Left cardiac atrium (tissue), 4 donors: ENCODE measurements around the gene HIVEP1. TPM values are rescaled to one million over a fixed set of nuclear protein-coding genes. Genes with fewer than 3 reads are reported as not detected.

Experiments
- ATAC-seq, 2 donors: fragments of 200-7000 bp; cut with Tn5 transposase; one replicate each; pipeline ENCODE4 v1.9.1; 2020; ENCODE audit warnings: mild to moderate bottlenecking in 2 of 2, moderate library complexity in 2 of 2
- DNase-seq: peaks from one replicate; pipeline ENCODE4 v3.0.0-alpha.2; 2020
- intact Hi-C, 2 donors: fragments of 100-400 bp; cut with DNase I; formaldehyde crosslinking; loops; one replicate each; pipeline versions ENCODE4 v1.14.1 to v1.15.1; 2022 to 2023
- total RNA-seq, 2 donors: library from RNA; stranded (reverse); fragmentation: NEBNext Ultra II Directional; extraction: Animal tissue kit (Norgen Biotek cat#: 25700); gene quantifications; one replicate each; pipeline ENCODE4 v1.2.1, GENCODE V29; 2021
- donor health status: DM: no; HTN: yes; CAD: no.
- donor health status: DM: no; HTN: yes; CAD: no; lungs with severe emphysema.
- donor health status: DM: yes; HTN: yes; CAD: no.
- donor health status: Dilated cardiomyopathy.

The HIVEP1 gene
- total RNA-seq, 2 donors from 2014 or later: 14.3 to 18.0 TPM

DNA sequence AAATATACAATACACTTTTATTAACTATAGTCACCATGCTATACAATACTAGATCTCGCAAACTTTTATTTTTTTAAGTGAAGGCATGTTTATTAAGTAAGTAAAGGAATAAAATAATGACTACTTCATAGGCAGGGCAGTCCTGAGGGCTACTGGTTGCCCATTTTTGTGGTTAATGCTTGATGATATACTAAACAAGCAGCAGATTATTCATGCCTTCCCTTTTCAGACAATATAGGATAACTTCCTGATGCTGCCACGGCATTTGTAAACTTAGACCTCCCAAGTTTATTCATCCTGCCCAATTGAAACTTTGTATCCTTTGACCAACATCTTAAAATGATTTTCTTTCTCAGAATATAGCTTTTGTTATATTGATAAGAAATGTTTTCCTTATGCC is 24.7 kb upstream of the HIVEP1 start:
- intact Hi-C loops: no loop called here
- no peak for ATAC-seq
- DNase-seq: no peak

DNA sequence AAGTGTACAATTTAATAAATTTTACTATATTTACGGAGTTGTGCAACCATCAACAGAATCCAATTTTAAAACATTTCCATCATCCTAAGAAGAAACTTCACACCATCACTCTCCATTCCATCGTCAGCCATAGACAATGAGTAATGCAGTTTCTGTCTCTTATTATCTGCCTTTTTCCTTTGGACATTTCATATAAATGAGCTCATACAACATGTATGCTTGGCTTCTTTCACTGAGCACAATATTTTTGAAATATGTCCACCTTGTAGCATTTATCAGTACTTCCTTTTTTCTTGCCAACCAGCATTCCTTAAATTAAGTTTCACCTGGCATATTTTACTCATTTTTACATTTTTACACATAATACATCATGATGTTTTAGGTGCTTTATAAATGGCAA is 22.7 kb upstream of the HIVEP1 start:
- intact Hi-C loops: no loop called here
- peak in 1 of 2 donors; percentile 94 for ATAC-seq
- no peak for DNase-seq

DNA sequence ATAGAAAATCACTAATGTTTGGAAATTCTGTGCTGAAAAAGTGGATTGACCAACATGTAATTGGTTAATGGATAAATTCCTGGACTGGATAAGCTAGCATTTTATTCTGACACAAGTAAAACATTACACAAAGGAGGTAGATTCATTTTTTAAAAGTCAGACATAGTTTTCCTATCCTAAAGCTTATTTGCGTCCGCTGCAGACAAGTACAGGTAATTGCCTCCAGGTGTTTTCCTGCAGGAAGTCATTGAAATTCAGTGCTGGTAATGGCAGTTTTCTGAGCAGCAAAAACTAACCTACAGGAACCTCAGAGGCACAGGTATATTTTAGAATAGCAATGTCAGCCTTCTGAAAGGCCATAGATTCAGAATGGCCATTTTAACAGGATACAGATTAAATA is 20.0 kb upstream of the HIVEP1 start:
- ATAC-seq: no peak
- DNase-seq: no peak
- intact Hi-C loops: no loop called here

DNA sequence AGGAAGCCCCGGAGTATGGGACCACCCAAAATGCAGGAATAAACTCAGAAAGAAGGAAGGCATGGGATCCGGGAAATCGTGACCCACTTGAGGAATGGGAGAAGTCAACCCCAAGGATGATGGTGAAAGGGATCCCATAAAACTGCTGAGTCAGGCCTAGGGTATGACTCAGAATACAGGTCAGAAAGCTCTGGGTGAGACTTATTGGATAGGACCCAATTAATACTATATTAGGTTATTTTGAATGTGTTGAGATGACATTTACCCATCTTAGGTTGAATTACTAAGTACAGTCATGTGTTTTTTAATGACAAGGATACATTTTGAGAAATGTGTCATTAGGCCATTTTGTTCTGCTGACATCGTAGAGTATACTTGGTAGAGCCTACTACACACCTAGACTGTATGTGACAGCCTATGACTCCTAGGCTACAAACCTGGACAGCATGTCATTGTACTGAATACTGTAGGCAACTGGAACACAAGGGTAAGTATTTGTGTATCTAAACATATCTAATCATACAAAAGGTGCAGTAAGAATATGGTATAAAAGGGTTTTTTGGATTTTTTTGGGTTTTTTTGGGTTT is 17.1 kb upstream of the HIVEP1 start:
- ATAC-seq (no peak), DNase-seq (no peak)
- intact Hi-C loops: no loop called here

DNA sequence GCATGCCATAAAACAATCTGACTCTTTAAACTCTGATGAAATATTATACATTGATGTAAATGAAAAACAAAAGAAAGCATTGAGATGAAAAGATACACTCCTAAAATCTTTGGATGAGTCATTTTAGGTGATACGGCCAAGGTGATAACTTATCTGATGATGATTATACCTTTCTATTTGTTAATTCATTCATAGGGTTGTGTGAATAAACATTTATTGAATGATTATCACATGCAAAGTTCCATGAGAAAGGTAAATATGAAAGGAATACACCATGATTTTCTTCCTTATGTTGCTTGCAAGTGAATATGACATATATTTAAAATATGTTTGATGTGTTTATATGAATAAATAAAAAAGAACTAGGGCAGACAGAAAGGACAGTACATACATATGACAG is 15.4 kb upstream of the HIVEP1 start:
- no peak for DNase-seq
- intact Hi-C loops: no loop called here
- ATAC-seq: no peak

DNA sequence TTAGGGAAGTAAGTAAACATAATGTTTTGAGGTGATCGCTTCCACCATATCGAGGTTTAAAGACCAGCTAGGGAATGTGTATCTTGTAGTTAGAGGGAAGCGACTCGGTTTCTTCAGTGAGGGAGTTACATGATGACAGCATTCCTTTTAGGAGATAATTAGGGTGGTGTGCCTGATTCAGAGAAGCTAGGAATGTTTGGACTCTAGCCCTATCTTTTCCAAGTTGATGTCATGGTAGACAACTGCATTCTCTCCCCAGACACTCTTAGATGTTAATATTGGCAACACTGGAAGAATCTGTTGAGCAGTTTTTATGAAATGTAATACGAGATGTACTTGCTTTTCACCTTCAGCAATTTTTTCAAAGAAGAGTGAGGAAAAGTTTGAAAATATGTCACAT is 12.9 kb upstream of the HIVEP1 start:
- DNase-seq: no peak
- intact Hi-C loops: no loop called here
- ATAC-seq: peak; percentile 92 to 93

DNA sequence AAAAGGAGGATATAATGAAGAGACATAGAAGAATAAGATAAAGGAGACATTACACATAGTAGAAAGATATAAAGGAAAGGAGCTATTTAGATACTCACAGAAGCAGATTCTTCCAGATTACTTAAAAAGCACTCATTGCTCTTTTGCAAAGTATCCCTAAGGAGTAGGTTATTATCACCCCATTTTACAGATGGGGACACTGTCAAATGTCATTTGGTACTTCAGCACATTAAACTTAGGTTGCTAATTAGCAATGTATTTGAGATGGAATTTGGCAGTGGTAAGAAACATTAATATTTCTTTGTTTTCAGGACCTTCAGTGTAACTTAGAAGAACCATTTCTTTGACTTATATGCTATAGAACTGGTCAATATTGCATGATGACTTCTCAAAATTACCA is 11.9 kb upstream of the HIVEP1 start:
- intact Hi-C loops: loop anchor here in 1 of 2 donors (10.0 kb wide), 1 partner anchor 185 kb away; no protein-coding TSS in a partner anchor
- ATAC-seq (no peak), DNase-seq (no peak)

DNA sequence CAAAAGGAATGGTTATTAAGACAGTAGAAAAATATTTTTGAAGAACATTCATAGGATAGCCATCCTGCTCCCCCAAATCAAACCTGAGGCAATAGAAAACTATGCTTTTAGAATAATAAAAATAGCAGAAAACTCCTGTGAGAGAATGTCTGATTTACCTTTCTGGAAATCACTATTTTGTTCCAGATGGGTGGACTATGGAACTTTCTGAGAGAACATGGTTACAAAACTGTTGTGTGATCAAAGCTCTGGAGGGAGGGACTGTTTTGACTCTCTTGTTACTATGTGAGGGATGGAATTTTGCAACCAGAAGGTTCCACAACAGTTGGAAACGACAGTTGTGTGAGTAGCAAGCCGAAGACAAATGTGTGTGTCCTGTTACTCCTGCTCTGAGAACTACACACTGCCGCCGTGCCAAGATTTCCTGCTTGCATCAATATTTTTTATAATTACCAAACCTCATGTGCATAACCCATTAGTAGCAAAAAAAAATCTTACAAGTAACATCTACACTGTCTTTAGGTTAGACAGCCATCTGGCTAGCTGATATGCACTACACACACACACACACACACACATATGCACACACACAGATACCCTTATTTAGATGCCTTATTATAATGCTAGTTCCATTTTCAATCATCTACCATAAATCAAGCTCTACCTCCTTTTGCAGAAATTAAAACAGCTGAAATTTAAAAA is 11.0 kb upstream of the HIVEP1 start:
- DNase-seq: no peak
- intact Hi-C loops: loop anchor here in 1 of 2 donors (10.0 kb wide), 1 partner anchor 186 kb away; no protein-coding TSS in a partner anchor
- peak; percentile 28 to 39 for ATAC-seq

DNA sequence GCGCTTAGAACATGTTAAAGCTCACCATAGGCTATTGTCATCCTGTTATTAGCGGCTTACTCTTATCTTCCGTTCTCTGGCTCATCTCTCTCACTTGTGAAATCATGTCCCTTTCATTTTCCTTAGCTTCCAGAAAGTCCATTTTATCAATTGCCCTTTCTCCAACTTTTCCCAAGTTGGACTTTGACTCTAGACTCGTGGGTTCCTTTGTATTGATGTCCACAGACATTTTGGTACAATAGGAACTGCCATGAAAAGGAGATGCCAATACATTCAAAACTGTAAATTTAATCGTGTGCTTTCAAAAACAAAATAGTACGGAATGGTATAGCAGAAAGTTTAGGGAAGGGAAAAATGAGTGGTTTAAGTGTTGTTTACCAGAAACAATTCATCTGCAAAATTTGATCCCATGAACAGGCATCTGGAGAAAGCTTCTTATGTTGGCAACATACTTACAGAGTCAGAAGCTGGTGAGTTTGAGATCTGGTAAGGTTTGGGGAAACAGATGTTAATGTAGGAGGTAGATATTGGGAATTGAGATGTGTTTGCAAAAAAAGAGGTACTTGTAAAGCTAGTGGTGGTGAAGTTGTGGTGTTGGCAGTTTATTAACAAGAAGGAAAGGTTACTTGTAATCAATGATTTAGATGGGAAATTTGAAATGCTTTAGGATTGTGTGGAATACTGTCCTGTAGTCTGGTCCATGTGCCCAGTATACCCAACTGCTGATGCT is 10.2 kb upstream of the HIVEP1 start:
- intact Hi-C loops: loop anchor here in 1 of 2 donors (10.0 kb wide), 1 partner anchor 187 kb away; no protein-coding TSS in a partner anchor
- no peak for DNase-seq
- ATAC-seq: no peak

DNA sequence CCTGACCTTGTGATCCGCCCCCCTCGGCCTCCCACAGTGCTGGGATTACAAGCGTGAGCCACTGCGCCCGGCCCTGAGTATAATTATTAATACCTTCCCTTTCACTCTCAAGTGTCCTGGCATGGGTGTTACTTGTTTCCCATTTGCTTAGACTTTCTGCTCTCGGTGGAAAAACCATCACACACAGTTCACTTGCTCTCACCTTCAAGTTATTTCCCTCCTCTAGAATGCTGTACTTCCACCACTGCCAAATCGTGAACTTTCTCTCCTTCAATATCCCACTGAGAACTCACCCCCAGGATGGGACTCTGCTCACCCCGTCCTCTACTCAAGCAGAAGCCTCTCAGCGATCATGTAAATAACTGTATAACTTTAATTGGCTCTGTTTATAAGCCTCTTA is 4.6 kb upstream of the HIVEP1 start:
- DNase-seq: no peak
- no peak for ATAC-seq
- intact Hi-C loops: loop anchor here in 1 of 2 donors (10.0 kb wide), 1 partner anchor 193 kb away; no protein-coding TSS in a partner anchor

DNA sequence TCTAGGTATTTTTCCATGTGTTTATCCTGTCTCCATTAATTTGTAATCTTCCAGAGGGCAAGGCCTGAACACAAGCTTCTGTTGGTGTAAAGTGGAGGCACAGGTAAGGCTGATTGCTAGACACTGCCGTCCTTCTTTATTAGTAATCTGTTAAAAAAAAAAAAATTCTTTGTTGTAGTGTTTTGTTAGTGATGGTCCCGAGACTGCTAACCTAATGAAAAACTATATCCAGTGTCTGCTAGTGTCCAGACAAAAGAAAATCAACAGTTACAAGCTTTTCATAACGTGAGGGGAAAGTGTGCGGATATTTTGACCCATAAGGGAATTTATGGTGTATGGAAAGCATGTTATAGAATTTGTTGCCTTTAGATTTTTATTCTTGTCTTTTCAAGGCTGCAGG is 4.2 kb upstream of the HIVEP1 start:
- intact Hi-C loops: loop anchor here in 1 of 2 donors (10.0 kb wide), 1 partner anchor 193 kb away; no protein-coding TSS in a partner anchor
- no peak for ATAC-seq
- no peak for DNase-seq

DNA sequence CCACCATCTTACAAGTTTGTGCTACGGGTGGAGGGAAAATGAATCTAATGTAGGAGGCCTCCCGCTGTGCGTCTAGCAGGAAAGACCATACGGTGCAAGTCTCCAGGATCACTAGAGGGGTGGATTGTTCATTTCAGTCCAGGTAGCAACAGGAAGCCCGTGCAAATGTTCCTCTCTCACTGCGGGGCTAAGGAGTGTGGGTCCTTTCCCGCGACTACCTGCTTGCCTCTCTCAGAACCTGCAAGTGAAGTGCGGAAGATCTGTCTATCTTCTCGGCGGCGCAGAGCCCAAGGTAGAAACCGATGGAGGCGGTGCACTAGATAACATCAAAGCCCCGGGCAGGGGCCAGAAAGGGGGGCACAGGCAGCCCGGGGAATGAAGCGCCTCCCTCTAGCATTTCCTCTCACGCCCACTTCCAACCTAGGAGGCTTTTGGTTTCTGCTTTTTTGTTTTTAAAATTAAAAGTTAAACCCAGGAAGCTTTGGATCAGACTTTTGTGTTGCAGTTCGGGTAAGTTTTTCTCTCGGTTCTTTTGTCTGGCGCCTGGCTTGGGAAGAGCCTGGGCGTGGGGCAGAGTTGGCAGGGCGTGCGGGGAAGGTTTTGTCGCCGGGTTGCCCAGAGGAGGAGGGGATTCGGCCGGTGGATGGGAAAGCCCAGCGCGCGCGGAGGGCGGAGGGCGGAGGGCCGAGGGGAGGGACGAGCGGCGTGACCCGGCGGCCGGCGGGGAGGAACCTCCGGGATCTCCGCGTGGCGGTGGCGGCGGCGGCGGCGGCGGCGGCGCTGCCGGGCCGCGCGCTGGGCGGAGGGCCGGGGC is 3.5 kb upstream of the HIVEP1 start:
- ATAC-seq: peak; percentile 39 to 48
- DNase-seq: peak; percentile 90
- intact Hi-C loops: loop anchor here in 1 of 2 donors (10.0 kb wide), 1 partner anchor 194 kb away; no protein-coding TSS in a partner anchor

DNA sequence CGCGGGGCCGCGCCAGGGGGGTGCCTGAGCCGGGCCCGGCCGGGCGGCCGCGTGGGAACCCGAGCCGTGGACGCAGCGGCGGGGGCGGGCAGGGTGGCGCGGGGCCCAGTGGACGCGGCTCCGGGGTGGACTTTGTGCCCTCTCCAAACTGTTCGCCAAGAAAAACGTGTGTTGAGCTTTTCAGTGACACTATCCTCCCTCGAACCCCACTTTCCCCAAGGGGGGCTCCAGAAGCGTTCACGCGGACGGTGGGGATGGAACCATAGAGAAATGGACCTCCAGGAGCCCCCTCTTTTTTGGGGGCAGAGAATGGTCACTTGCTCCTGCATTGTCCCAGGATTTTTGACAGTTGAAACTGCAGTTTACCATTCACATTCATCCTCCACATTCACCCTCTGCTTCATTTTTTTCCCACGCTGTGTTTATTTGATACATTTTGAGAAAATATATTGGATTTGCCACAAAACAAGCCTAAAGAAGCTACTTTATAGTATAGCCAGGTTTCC is 2.9 kb upstream of the HIVEP1 start:
- intact Hi-C loops: loop anchor here in 1 of 2 donors (10.0 kb wide), 1 partner anchor 194 kb away; no protein-coding TSS in a partner anchor
- ATAC-seq: no peak
- no peak for DNase-seq

DNA sequence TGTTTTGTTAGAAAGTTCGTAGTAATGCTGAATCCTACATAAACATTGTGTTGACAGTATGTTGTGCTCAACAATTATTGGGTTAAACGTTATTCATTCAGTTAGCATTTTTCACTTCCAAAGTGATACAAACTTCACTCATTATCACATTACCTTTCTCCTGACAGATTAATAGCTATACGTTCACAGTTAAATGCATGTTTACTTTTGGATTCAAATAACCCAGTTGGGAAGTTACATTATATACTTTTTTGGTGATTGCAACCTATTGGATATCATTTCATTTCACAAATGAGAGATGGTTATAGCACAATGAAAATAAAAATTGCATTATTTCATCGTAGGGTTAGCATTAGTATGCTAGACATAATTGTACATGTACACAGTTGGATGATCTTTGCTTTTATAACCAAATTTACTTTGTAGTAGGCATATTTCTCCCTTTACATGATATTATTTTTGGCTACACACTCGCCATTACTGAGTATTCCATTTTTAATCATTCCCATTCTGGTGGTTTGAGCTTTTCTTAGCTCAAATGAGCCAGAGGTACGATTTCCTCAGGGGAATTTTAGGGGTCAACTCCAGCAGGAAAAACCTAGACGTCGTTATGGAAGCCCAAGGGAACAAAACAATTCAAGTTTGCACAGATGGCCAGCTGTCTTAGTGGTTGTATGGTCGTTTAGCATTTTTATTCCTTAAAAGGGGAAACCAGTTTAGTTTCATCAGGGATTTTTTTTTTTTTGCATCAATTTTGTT is 2.1 kb upstream of the HIVEP1 start:
- no peak for DNase-seq
- intact Hi-C loops: loop anchor here in 1 of 2 donors (10.0 kb wide), 1 partner anchor 195 kb away; no protein-coding TSS in a partner anchor
- no peak for ATAC-seq

DNA sequence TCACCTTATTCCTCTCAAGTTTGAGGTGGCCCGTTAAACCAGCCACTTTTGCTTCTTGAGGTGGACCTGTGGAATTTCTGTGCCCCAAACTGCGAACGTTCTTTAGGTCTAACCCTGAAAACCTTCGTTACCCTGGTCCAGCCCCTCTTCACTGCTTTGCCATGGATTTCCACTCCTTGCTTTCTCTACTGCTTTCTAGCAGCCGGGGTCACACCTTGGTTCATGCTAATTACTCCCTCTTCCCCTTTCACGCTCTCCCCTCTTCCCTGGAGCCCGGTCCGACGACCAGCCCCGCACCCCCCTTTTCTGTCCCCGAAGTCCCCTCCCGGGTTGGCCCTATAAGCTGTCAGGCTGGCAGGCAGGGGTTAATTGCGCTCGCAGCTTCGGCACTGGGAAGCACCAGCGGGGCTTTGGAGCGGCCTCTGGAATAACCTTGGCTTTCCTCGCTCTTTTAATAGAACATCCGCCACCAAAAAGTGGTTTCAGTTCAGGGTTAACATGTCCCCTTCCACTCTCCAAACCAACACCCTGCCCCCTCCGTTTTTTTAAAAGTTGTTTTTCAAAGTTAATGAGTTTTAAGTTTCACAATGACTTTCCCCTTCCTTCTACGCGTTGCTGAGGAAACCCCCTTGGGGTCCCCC is 1.4 kb upstream of the HIVEP1 start:
- ATAC-seq: peak; percentile 3 to 23
- intact Hi-C loops: no loop called here
- peak; percentile 79 for DNase-seq

DNA sequence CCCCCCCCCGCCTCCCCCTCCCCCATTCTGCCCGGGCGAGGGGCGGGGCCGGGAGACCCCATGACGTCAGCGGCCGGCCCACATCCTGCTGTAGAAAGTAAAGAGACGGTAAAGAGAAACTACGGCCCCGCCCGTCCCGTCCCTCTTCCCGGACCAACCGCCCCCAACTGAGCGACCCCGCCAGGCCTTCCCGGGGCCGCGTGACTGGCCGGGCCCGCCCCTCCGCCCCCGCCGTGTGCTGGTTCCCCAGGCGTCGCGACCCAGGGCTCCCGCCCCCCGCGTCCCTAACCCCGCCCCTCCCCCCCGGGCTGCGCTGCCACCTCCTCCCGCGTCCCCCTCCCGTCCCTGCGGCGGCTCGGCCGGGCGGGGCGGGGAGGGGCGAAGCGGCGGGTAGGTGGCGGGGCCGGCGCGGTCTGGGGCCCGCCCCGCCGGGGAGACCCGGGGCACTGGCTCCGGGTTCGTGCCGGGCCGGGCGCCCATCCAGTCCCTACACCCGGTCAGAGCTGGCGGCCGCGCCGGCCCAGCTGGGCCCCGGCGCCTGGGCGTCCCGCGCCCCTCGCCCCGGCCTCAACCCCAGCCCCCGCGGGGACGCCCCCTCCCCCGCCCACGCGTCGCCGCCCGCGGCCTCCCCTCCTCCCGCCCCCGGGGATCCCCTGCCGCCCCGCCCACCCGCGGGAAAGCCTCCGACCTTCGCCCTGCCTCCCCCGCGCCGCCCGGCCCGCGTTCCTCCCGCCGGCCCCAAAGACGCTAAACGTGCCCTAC is 655 bp upstream of the HIVEP1 start:
- peak; percentile 99 for DNase-seq
- intact Hi-C loops: no loop called here
- ATAC-seq: peak; percentile 88 to 93
